NCI-H2227 (cell line): ENCODE results near the gene DLG2.

Experiments
- DNase-seq: peaks from one replicate; lab custom pipeline; 2025; ENCODE audit not compliant: unreplicated experiment; lab: John Stamatoyannopoulos, UW

The DLG2 gene

GRCh38 chr11:85572056-85572455 lies 55.1 kb downstream of the DLG2 start:
- no peak for DNase-seq

DNA sequence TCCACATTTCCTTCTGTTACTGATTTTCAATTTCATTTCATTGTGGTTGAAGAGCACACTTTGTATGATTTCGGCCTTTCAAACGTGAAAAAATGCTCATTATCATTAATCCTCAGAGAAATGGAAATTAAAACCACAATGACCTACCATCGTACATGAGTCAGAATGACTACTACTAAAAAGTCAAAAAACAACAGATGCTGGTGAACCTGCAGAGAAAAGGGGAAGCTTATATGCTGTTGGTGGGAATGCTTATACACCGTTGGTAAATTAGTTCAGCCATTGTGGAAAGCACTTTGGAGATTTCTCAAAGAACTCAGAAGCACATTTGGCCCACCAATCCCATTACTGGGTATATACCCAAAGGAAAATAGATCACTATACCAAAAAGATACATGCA lies 57.6 kb downstream of the DLG2 start:
- DNase-seq: no peak

DNA sequence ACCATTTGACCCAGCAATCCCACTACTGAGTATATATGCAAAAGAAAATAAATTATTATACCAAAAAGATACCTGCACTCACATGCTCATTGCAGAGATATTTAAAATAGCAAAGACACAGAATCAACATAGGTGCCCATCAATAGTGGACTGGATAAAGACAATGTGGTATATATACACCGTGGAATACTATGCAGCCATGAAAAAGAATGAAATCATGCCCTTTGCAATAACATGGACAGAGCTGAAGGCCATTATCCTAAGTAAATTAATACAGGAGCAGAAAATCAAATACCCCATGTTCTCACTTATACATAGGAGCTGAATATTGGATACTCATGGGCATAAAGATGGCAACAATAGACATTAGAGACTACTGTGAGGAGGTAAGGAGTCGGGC lies 68.7 kb downstream of the DLG2 start:
- DNase-seq: no peak

- DNase-seq: no peak
These were observed 75.3 kb downstream of the DLG2 start for GRCh38 chr11:85551881-85552280.

DNA sequence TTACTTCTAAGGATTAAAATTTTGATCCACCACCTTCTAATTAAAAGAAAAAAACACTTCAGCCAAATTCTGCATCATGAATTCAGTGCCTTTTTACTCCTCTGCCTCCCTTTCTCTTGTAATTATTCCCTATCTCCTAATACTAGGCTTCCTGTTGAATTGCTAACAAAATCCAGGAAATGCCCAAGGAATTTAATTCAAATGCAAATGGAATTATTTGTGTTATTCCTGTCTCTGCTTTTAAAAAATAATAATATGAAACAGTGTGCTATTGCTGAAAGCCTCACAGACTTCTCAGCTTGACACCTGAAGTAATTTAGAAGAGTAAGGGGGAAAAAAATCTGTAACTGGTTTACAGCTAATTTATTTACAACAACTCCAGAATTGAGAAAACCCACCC lies 85.5 kb downstream of the DLG2 start:
- DNase-seq: no peak

- no peak for DNase-seq
These were observed 86.4 kb downstream of the DLG2 start for GRCh38 chr11:85540635-85541205.

DNA sequence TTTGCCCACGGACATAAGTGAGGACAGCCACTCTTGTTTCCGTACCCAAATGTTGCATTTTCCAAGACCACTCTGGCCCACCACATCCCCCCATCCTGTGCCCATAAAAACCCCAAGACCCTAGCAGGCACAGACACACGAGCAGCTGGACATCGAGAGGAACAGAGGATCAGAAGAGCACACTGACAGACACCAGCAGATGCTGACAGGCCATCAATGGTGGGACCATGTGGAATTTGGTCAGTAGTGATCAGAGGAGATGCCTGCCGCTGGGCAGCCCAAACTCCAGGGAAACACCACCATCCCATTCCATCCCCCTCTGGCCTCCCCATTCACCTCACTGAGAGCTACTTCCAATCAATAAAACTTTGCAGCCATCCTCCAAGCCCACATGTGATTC lies 87.0 kb downstream of the DLG2 start:
- DNase-seq: no peak

DNA sequence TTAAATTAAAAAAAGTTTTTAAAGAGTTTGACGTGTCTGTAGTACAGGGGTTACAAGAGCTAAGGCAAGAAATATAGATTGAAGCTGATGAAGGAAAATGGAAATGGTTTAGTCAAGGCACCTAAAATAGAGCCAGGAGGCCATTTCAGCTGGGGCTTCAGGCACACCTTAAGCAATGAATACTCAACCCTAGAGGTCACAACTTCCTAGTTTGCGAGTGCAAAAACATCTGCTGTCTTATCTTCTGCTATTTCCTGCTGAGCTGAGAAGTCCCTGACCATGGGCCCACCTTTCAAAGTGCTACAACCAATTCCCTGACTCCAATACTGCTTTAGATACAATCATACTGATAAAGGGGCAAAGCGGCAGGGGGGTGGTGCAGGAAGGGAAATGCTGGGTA lies 87.4 kb downstream of the DLG2 start:
- DNase-seq: no peak

GRCh38 chr11:85539029-85539689 lies 88.0 kb downstream of the DLG2 start:
- no peak for DNase-seq

GRCh38 chr11:85536438-85536837 lies 90.7 kb downstream of the DLG2 start:
- no peak for DNase-seq

DNA sequence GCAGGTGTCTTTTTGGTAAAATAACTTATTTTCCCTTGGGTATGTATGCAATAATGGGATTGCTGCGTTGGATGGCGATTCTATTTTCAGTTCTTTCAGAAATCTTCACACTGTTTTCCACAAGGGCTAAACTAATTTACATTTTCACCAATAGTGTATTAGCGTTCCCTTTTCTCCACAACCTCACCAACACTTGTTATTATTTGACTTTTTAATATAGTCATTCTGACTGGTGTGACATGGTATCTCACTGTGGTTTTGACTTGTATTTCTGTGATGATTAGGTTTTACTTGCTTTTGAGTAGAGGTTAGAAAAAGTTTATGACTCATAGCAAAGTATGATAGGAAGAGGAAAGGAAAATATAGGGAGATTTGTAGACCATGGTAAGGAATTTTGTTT lies 92.3 kb downstream of the DLG2 start:
- no peak for DNase-seq

DNA sequence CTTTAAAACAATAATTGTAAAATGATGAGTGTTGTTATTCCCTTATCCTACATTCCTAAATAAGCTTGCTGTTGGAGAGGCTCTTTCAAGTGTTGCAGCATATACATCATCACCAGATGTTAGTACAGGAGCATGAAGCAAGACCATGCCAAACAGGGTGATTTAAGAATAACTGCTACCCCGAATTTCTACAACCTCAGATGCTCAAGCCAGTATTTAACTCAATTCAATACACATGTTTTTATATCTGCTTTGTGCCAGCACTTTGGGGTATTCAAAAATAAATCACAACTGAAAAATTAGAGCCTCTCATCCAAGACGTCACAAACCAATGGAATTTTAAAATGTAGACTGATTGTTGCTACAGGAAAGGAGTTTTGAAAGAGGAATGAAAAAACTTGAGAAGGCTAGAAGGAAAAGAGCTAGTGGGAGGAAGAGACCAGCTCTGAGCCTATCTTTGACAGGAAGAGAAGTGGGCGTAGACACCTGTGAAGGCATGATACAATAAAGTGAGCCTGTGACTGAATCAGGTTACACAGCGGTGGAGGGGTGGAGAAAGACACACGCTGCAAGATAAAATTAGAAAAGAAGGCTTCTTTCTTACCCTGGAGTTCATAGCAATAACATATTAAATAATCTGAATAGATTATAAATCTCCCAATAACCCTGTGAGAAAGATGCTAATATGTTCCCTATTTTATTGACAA lies 95.8 kb downstream of the DLG2 start:
- DNase-seq: no peak

GRCh38 chr11:85530634-85531033 lies 96.5 kb downstream of the DLG2 start:
- no peak for DNase-seq

- DNase-seq: no peak
These were observed 100.6 kb downstream of the DLG2 start for GRCh38 chr11:85526564-85526963.

DNA sequence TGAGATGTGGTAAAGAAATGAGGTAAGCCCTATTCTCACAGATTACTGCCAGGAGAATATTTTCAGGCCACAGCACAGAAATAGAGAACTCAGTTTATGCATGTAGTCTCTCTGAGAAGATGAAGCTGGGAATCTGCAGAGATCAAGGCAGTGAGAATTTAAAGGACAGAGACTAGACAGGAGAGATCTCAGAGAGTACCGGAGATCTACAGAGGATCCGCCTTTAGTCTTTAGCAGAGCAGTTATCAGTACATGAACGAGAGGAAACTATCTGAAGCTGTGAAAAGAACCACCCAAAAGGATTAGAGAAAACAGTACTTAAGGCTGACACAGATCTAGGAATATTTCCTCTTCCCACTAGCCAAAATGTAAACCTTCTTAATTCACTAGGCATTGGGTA lies 101.5 kb downstream of the DLG2 start:
- no peak for DNase-seq

GRCh38 chr11:85517272-85517671 lies 109.9 kb downstream of the DLG2 start:
- DNase-seq: no peak

DNA sequence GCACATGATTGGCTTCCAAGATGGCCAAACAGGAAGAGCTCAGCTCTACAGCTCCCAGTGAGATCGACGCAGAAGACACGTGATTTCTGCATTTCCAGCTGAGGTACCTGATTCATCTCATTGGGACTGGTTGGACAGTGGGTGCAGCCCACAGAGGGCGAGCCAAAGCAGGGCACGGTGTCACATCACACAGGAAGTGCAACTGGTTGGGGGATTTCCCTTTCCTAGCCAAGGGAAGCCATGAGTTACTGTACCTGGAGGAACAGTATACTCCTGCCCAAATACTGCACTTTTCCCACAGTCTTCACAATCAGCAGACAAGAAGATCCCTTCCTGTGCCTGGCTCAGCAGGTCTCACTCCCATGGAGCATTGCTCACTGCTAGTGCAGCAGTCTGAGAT lies 131.2 kb downstream of the DLG2 start:
- DNase-seq: no peak

DNA sequence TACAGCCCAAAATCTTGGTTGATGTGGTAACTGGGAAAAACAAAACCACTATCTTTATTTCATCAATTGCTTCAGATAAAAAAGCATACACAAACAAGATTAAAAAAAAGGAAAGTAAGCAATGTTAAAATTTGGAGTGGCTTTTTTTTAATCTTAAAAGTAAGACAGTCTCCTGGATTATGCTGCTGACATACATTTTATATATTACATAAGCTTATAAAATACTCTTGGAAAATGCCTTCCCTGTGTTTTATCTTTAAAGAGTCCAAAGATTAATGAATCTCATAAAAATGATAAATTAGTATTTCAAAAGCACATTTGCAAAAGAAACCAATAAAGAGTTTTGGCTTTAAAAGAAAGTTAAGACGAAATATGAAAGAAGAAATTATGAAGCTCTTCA lies 132.7 kb downstream of the DLG2 start:
- no peak for DNase-seq

- DNase-seq: no peak
These were observed 141.2 kb downstream of the DLG2 start for GRCh38 chr11:85485902-85486301.

DNA sequence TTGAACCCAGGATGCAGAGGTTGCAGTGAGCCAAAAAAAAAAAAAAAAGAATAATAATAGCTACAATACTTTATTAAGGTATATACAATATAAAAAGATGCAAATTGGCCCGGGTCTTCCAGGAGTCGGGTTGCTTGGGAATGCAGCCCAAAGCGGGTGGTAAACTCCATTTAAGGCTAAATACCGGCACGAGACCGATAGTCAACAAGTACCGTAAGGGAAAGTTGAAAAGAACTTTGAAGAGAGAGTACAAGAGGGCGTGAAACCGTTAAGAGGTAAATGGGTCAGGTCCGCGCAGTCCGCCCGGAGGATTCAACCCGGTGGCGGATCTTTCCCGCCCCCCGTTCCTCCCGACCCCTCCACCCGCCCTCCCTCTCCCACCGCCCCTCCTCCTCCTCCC lies 143.3 kb downstream of the DLG2 start:
- no peak for DNase-seq

- DNase-seq: no peak
These were observed 145.3 kb downstream of the DLG2 start for GRCh38 chr11:85481862-85482261.

GRCh38 chr11:85475660-85476517 lies 151.3 kb downstream of the DLG2 start:
- DNase-seq: no peak
